Adrenal gland (tissue), 12 donors: ENCODE results near the gene RELT. TPM values are rescaled to one million over a fixed set of nuclear protein-coding genes. Genes with fewer than 3 reads are reported as not detected.

Source experiments
- DNase-seq, 7 donors: peaks; one replicate each; pipeline ENCODE4 v3.0.0-alpha.2; 2019 to 2020
- H3K27ac ChIP-seq, 5 donors: fragments of 200-600 bp; sonication (generic) in 4 of 5; 1 replicate in 3 of 5; 2 replicates in 2 of 5; pipeline versions ENCODE4 v1.5.1 to v1.8.0; 2016 to 2020; ENCODE audit warnings: mild to moderate bottlenecking in 1 of 5
- H3K27me3 ChIP-seq: fragments of 200-600 bp; 2 replicates; pipeline ENCODE4 v1.8.0; 2021
- H3K36me3 ChIP-seq, 2 donors: fragments of 200-600 bp; replicated peaks in 1 of 2; 1 replicate in 1 of 2; 2 replicates in 1 of 2; pipeline versions ENCODE4 v1.5.1 to v1.8.0; 2018 to 2022
- H3K4me1 ChIP-seq, 2 donors: fragments of 200-600 bp; replicated peaks in 1 of 2; 1 replicate in 1 of 2; 2 replicates in 1 of 2; pipeline versions ENCODE4 v1.5.1 to v1.8.0; 2018 to 2021
- H3K4me3 ChIP-seq, 4 donors: fragments of 200-600 bp; sonication (generic) in 3 of 4; one replicate each; pipeline ENCODE4 v1.5.1; 2016 to 2018
- H3K9me3 ChIP-seq, 3 donors: fragments of 200-600 bp; sonication (generic) in 1 of 3; replicated peaks in 1 of 3; 1 replicate in 2 of 3; 2 replicates in 1 of 3; pipeline versions ENCODE4 v1.5.1 to v1.8.0; 2016 to 2021
- POLR2A ChIP-seq, 2 donors: fragments of 450-650 bp; IDR thresholded peaks; one replicate each; pipeline ENCODE4 v1.6.1; 2017; ENCODE audit warnings: antibody characterized with exemption in 2 of 2, mild to moderate bottlenecking in 2 of 2, moderate library complexity in 1 of 2
- WGBS, 4 donors: extraction: QIAGEN DNeasy Blood & Tissue Kit in 2 of 4; methylation state at CpG; one replicate each; pipeline versions ENCODE4 v1.1.5 to v1.1.7; 2013 to 2017; 5-methylcytosine and 5-hydroxymethylcytosine counted together
- intact Hi-C, 2 donors: fragments of 100-400 bp; cut with DNase I; formaldehyde crosslinking; loops; one replicate each; pipeline versions ENCODE4 v1.14.1 to v1.15.0; 2022 to 2023
- polyA plus RNA-seq, 3 donors: library from polyadenylated mRNA; stranded (reverse); fragments of 200-250 nt in 2 of 3; fragments of 350-450 nt in 1 of 3; fragmentation: Illumina TruSeq in 1 of 3; extraction: RNeasy Lipid Tissue Mini Kit (QIAGEN cat#74804) in 1 of 3; gene quantifications; one replicate each; pipeline ENCODE4 v1.2.3, GENCODE V29; 2013 to 2014
- total RNA-seq, 9 donors: library from RNA; depleted of rRNA in 4 of 9; stranded (reverse); fragments of >200 nt in 4 of 9; fragments of 120-200 nt in 1 of 9; fragmentation: NEBNext Ultra II Directional in 1 of 9; extraction: Animal tissue kit (Norgen Biotek cat#: 25700) in 1 of 9; gene quantifications; one replicate each; pipeline versions ENCODE4 v1.1.0 to v1.2.4, GENCODE V29; 2013 to 2023
- TF ChIP-seq, protein P1 (sequence below), 6 experiments: fragments of 450-650 bp in 4 of 6; fragments of 200-600 bp in 2 of 6; sonication (generic) in 1 of 6; IDR thresholded peaks; 1 replicate in 5 of 6; 2 replicates in 1 of 6; pipeline versions ENCODE4 v1.5.1 to v1.8.0; 2016 to 2021; ENCODE audit warnings: antibody characterized with exemption in 6 of 6, mild to moderate bottlenecking in 2 of 6, moderate library complexity in 1 of 6
- donor health status: healthy with polysubstance abuse.
- donor health status: Bipolar disorder and iron deficiency.
- donor health status: DM: yes; HTN: yes; CAD: no.
- donor health status: DM: no; HTN: no; CAD: no.
- donor health status: DM: no; HTN: no; CAD: no.
- donor health status: DM: yes; HTN: yes; CAD: no.

The RELT gene
- total and polyA plus RNA-seq, 12 donors = 0.73 to 8.7 (median 5.2) TPM

DNA sequence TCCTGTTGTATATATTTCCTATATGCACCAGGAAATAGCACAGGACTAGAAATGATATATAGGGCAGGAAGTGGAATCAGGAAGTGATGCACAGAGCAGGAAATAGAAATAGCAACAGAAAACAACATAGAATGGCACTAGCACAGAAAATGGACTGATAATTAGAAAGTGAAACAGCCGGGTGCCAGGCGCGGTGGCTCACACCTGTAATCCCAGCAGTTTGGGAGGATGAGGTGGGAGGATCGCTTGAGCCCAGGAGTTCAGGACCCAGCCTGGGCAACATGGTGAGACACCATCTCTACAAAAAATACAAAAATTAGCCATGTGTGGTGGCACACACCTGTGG lies 10.0 kb upstream of the RELT start:
- Histone ChIP-seq H3K27me3 (no peaks in the 10 kb centered on the region), H3K27ac (peak overlapping the region in 1 of 5 donors; percentile 5), H3K36me3 (peaks cover 0 to 48% of the 10 kb centered on the region in 2 donors), H3K4me1 (peaks cover 0 to 4% of the 10 kb centered on the region in 2 donors), H3K4me3 (no peak overlapping the region), H3K9me3 (no peaks in the 10 kb centered on the region)
- no peak for DNase-seq
- intact Hi-C loops = no loop called here
- TF ChIP-seq, protein P1, sequence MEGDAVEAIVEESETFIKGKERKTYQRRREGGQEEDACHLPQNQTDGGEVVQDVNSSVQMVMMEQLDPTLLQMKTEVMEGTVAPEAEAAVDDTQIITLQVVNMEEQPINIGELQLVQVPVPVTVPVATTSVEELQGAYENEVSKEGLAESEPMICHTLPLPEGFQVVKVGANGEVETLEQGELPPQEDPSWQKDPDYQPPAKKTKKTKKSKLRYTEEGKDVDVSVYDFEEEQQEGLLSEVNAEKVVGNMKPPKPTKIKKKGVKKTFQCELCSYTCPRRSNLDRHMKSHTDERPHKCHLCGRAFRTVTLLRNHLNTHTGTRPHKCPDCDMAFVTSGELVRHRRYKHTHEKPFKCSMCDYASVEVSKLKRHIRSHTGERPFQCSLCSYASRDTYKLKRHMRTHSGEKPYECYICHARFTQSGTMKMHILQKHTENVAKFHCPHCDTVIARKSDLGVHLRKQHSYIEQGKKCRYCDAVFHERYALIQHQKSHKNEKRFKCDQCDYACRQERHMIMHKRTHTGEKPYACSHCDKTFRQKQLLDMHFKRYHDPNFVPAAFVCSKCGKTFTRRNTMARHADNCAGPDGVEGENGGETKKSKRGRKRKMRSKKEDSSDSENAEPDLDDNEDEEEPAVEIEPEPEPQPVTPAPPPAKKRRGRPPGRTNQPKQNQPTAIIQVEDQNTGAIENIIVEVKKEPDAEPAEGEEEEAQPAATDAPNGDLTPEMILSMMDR (IDR thresholded peaks at IDR 0.05) = no peak
- no peak for TF ChIP-seq POLR2A (IDR thresholded peaks at IDR 0.05)
- 81 to 88% (median 85%) methylated on average over 4 of the region's 4 CpGs for WGBS, 4 donors

DNA sequence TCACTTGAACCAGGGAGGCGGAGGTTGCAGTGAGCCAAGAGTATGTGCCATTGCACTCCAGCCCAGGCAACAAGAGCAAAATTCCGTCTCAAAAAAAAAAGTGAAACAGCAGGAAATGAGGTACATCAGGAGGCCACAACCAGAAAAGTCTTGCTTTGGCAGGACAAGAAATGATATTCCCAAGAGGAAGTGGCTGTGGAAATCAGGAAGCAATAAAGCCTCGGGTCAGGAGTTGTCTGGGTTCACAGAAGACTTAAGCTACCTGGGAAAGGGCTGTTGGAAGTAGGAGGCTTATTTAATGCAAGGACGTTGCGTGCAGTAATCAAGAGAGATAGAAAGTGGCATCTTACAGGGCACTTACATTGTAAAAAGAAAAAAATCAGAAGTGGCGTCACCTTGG lies 9.2 kb upstream of the RELT start:
- DNase-seq = no peak
- H3K36me3 ChIP-seq = peaks cover 0 to 41% of the 10 kb centered on the region in 2 donors
- TF ChIP-seq, protein P1 (IDR thresholded peaks at IDR 0.05) = no peak
- no peak for TF ChIP-seq POLR2A (IDR thresholded peaks at IDR 0.05)
- H3K27ac ChIP-seq = no peak overlapping the region
- 63 to 74% (median 67%) methylated on average over 6 of the region's 6 CpGs for WGBS, 4 donors
- intact Hi-C loops = no loop called here
- H3K4me3 ChIP-seq = no peak overlapping the region
- peaks cover 0 to 4% of the 10 kb centered on the region in 2 donors for H3K4me1 ChIP-seq
- no peaks in the 10 kb centered on the region for H3K27me3 ChIP-seq
- H3K9me3 ChIP-seq = no peaks in the 10 kb centered on the region

- Histone ChIP-seq H3K27me3 (no peaks in the 10 kb centered on the region), H3K36me3 (peaks cover 0 to 35% of the 10 kb centered on the region in 2 donors), H3K4me3 (no peak overlapping the region), H3K4me1 (peaks cover 0 to 4% of the 10 kb centered on the region in 2 donors), H3K9me3 (no peaks in the 10 kb centered on the region), H3K27ac (peak overlapping the region in 1 of 5 donors; percentile 29)
- intact Hi-C loops = no loop called here
- DNase-seq = no peak
- TF ChIP-seq, protein P1 (IDR thresholded peaks at IDR 0.05) = no peak
- TF ChIP-seq POLR2A (IDR thresholded peaks at IDR 0.05) = no peak
- 73 to 96% (median 81%) methylated on average over 9 to 20 of the region's 20 CpGs for WGBS, 4 donors
Measured at GRCh38 chr11:73367482-73368024, 8.6 kb upstream of the RELT start.

GRCh38 chr11:73372375-73372993 lies 3.7 kb upstream of the RELT start:
- intact Hi-C loops = no loop called here

More at GRCh38 chr11:73372375-73372993, 3.7 kb upstream of the RELT start:
- TF ChIP-seq POLR2A (IDR thresholded peaks at IDR 0.05) = no peak
- TF ChIP-seq, protein P1 (IDR thresholded peaks at IDR 0.05) = peak in 1 of 6 experiments; percentile 1
- no peak for DNase-seq
- Histone ChIP-seq H3K36me3 (no peaks in the 10 kb centered on the region), H3K4me1 (peaks cover 5% of the 10 kb centered on the region in 2 donors), H3K9me3 (no peaks in the 10 kb centered on the region), H3K4me3 (no peak overlapping the region), H3K27ac (no peak overlapping the region), H3K27me3 (no peaks in the 10 kb centered on the region)
- WGBS, 4 donors = 48 to 65% (median 59%) methylated on average over 5 to 6 of the region's 6 CpGs
